GM23338 (cell line): ENCODE results near the gene TCERG1L. TPM values are rescaled to one million over a fixed set of nuclear protein-coding genes. Genes with fewer than 3 reads are reported as not detected.

ENCODE experiments used
- ATAC-seq: fragments of 200-7000 bp; cut with Tn5 transposase; 3 replicates; pipeline ENCODE4 v1.9.1; 2020
- DNase-seq: peaks from one replicate; pipeline ENCODE4 v3.0.0-alpha.2; 2015; ENCODE audit warnings: low spot score
- H2AFZ ChIP-seq: fragments of 200-600 bp; sonication (generic); 2 replicates; pipeline ENCODE4 v1.8.0; 2016; ENCODE audit warnings: antibody characterized with exemption, mild to moderate bottlenecking, moderate library complexity
- H3F3A ChIP-seq: fragments of 200-600 bp; sonication (generic); replicated peaks from 2 replicates; pipeline ENCODE4 v1.8.0; 2017; ENCODE audit warnings: antibody characterized with exemption, mixed run types, low read depth
- H3K27ac ChIP-seq: fragments of 200-600 bp; sonication (generic); 2 replicates; pipeline ENCODE4 v1.6.1; 2016; ENCODE audit warnings: low read depth
- H3K27me3 ChIP-seq: fragments of 200-600 bp; sonication (generic); 2 replicates; pipeline ENCODE4 v1.8.0; 2016; ENCODE audit warnings: mild to moderate bottlenecking, mixed run types, moderate library complexity; ENCODE audit not compliant: insufficient read depth
- H3K36me3 ChIP-seq: fragments of 200-600 bp; sonication (generic); 2 replicates; pipeline ENCODE4 v1.8.0; 2016; ENCODE audit warnings: mild to moderate bottlenecking; ENCODE audit not compliant: insufficient read depth
- H3K4me1 ChIP-seq: fragments of 200-600 bp; sonication (generic); 2 replicates; pipeline ENCODE4 v1.8.0; 2016; ENCODE audit warnings: mild to moderate bottlenecking, moderate library complexity; ENCODE audit not compliant: insufficient read depth
- H3K4me2 ChIP-seq: fragments of 200-600 bp; sonication (generic); 2 replicates; pipeline ENCODE4 v1.7.1; 2017; ENCODE audit warnings: mixed run types
- H3K4me3 ChIP-seq: fragments of 200-600 bp; sonication (generic); 2 replicates; pipeline ENCODE4 v1.6.1; 2016; ENCODE audit warnings: mixed run types
- H3K79me2 ChIP-seq: fragments of 200-600 bp; sonication (generic); replicated peaks from 2 replicates; pipeline ENCODE4 v1.8.0; 2017; ENCODE audit warnings: mild to moderate bottlenecking; ENCODE audit not compliant: insufficient read depth
- H3K9me2 ChIP-seq: fragments of 200-600 bp; sonication (generic); 2 replicates; pipeline ENCODE4 v1.8.0; 2017; ENCODE audit not compliant: insufficient read depth
- H4K20me1 ChIP-seq: fragments of 200-600 bp; sonication (generic); replicated peaks from 2 replicates; pipeline ENCODE4 v1.8.0; 2017; ENCODE audit warnings: mild to moderate bottlenecking; ENCODE audit not compliant: insufficient read depth
- H3K27ac Mint-ChIP-seq: 2 replicates; pipeline ENCODE4 v1.8.0; 2020; ENCODE audit warnings: inconsistent platforms, mild to moderate bottlenecking, moderate library complexity, mixed read lengths
- H3K27me3 Mint-ChIP-seq: 3 replicates; pipeline ENCODE4 v1.8.0; 2022; ENCODE audit warnings: low read depth, mild to moderate bottlenecking, moderate library complexity, mixed read lengths, inconsistent platforms; ENCODE audit not compliant: insufficient read depth, poor library complexity
- H3K36me3 Mint-ChIP-seq: 3 replicates; pipeline ENCODE4 v1.8.0; 2021; ENCODE audit warnings: low read depth, mild to moderate bottlenecking, inconsistent platforms, moderate library complexity, mixed read lengths
- H3K4me1 Mint-ChIP-seq: 3 replicates; pipeline ENCODE4 v1.8.0; 2020; ENCODE audit warnings: mild to moderate bottlenecking, inconsistent platforms, mixed read lengths
- H3K4me3 Mint-ChIP-seq: 3 replicates; pipeline ENCODE4 v1.8.0; 2021; ENCODE audit warnings: moderate library complexity, mild to moderate bottlenecking, inconsistent platforms, mixed read lengths
- H3K9me3 Mint-ChIP-seq: 3 replicates; pipeline ENCODE4 v1.8.0; 2020; ENCODE audit warnings: moderate library complexity, mild to moderate bottlenecking, inconsistent platforms, mixed read lengths
- CTCF ChIP-seq, 2 experiments: fragments of 200-600 bp in 1 of 2; sonication (generic) in 1 of 2; conservative IDR thresholded peaks; 2 replicates each; pipeline versions ENCODE4 v1.5.1 to v1.6.1; 2016 to 2017; ENCODE audit warnings: antibody characterized with exemption in 2 of 2, low read depth in 2 of 2, mild to moderate bottlenecking in 2 of 2, moderate library complexity in 1 of 2
- EZH2 ChIP-seq: fragments of 200-600 bp; sonication (generic); IDR thresholded peaks from one replicate; pipeline ENCODE4 v1.8.0; 2017; ENCODE audit warnings: antibody characterized with exemption, mild to moderate bottlenecking, low read depth; ENCODE audit not compliant: unreplicated experiment
- NANOG ChIP-seq: IDR thresholded peaks from 2 replicates; pipeline ENCODE4 v1.6.1; 2016; ENCODE audit warnings: antibody characterized with exemption, borderline replicate concordance
- POLR2AphosphoS5 ChIP-seq: IDR thresholded peaks from 2 replicates; pipeline ENCODE4 v1.6.1; 2016; ENCODE audit warnings: antibody characterized with exemption, low read depth
- REST ChIP-seq: IDR thresholded peaks from one replicate; pipeline ENCODE4 v1.6.1; 2018; ENCODE audit warnings: antibody characterized with exemption; ENCODE audit not compliant: unreplicated experiment
- STAT1 ChIP-seq: IDR thresholded peaks from one replicate; pipeline ENCODE4 v1.6.1; 2016; ENCODE audit warnings: antibody characterized with exemption; ENCODE audit not compliant: unreplicated experiment
- polyA plus RNA-seq: library from polyadenylated mRNA; unstranded; fragments of >200 nt; fragmentation: Nextera tagmentation; extraction: Ambion mirVana; gene quantifications from 2 replicates; pipeline ENCODE4 v1.2.1, GENCODE V29; 2016
- total RNA-seq: library from RNA; depleted of rRNA; stranded (reverse); fragments of >200 nt; shearing (Covaris generic); gene quantifications from 2 replicates; pipeline ENCODE4 v1.2.3, GENCODE V29; 2014

The TCERG1L gene
- total and polyA plus RNA-seq, 2 experiments from 2014 or later: 3.9 to 5.5 TPM

- H3K27ac Mint-ChIP-seq: no peak overlapping the region
Observed at GRCh38 chr10:131207176-131207575, 104.3 kb downstream of the TCERG1L start.

More at GRCh38 chr10:131207176-131207575, 104.3 kb downstream of the TCERG1L start:
- no peak for ATAC-seq
- no peak overlapping the region for H3K4me2 ChIP-seq
- no peaks in the 10 kb centered on the region for H3K27me3 ChIP-seq
- no peak overlapping the region for H3K4me3 Mint-ChIP-seq
- no peak overlapping the region for H3K4me3 ChIP-seq
- H3K9me3 Mint-ChIP-seq: peaks cover 81% of the 10 kb centered on the region
- TF ChIP-seq STAT1: no peak
- no peak for TF ChIP-seq POLR2AphosphoS5
- no peak for TF ChIP-seq EZH2
- TF ChIP-seq NANOG: no peak
- TF ChIP-seq REST: no peak
- TF ChIP-seq CTCF (conservative IDR thresholded peaks at IDR 0.05; ENCODE audit: low read depth in 2 of 2): no peak
- H3K36me3 Mint-ChIP-seq: peaks cover 12% of the 10 kb centered on the region; the same call in 2 of the 3 replicates
- H3K36me3 ChIP-seq: no peaks in the 10 kb centered on the region
- DNase-seq: no peak
- H3F3A ChIP-seq: no peaks in the 10 kb centered on the region
- H3K79me2 ChIP-seq: no peaks in the 10 kb centered on the region
- no peak overlapping the region for H3K27ac ChIP-seq
- H3K4me1 Mint-ChIP-seq: no peaks in the 10 kb centered on the region
- peaks cover 1% of the 10 kb centered on the region for H3K27me3 Mint-ChIP-seq
- H3K4me1 ChIP-seq: no peaks in the 10 kb centered on the region
- no peaks in the 10 kb centered on the region for H4K20me1 ChIP-seq
- H3K9me2 ChIP-seq: no peaks in the 10 kb centered on the region
- H2AFZ ChIP-seq: no peak overlapping the region
